GM10847 (cell line): ENCODE measurements around the gene KRT16.

Experiments used
- POLR2A ChIP-seq: IDR thresholded peaks from 2 replicates; pipeline ENCODE4 v1.6.1; 2011; ENCODE audit not compliant: insufficient read length; ENCODE audit errors: extremely low read depth

Gene KRT16

DNA sequence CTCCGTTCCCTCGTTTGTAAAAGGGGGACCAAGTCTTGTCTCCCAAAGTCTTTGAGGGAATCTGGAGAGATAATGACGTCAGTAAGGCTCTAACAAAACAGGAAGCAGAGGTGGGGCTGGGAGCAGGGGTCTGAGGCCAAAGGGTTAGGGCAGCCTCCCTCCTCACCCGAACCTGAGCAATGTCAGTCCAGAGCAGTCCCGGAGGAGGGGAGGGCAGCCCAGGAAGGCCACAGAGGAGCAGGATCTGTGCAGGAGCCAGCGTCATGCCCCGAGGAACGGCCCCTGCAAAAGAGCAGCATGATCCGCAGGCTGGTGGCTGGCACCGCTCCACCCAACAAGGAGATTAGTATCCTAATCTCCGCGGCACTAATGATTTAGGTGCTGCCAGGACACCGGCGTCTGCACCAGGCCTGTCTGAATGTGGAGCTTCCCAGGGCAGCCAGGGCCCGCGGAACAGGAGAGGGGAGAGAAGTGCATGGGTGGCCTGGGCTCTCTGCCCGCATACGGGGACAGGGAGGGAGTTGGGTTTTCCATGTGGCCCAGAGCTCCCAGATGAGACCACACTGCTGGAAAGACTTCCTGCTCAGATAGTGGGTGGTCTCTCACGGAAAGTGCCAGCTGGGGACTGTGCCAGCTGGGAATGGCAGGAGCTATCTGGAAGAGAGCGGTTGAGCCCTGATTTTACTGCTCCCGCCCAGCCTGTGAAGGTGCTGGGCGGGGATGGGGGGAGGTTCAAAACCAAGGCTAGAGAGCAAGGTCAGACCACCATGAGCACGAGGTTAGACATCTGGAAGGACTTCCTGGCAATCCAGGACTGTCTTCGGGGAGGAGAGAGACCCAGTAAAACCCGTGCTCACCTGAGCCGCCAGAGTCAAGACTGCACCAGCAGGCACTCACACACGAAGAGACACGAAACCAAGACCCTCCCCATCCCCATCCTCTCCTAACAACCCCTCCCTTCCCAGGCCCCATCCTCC, 22.8 kb upstream of the KRT16 start:
- no peak for TF ChIP-seq POLR2A

DNA sequence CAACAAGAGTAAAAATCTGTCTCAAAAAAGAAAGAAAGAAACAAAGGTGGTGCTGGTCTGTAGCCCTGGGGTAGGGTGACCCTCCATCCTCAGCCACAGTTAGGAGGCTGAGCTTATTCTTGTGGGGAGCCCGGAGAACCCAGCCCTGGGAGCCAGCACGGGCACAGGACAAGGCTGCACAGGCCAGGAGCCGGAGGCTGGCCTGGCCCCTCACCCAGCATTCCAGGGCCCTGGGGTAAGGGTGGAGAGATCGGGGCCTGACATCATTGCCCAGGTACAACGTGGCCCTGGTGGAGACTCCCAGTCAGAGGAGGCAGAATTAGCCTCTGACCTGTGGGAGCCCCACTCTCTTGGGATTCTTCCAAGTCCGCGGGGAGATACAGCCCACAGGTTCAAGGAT, 22.1 kb upstream of the KRT16 start:
- no peak for TF ChIP-seq POLR2A

DNA sequence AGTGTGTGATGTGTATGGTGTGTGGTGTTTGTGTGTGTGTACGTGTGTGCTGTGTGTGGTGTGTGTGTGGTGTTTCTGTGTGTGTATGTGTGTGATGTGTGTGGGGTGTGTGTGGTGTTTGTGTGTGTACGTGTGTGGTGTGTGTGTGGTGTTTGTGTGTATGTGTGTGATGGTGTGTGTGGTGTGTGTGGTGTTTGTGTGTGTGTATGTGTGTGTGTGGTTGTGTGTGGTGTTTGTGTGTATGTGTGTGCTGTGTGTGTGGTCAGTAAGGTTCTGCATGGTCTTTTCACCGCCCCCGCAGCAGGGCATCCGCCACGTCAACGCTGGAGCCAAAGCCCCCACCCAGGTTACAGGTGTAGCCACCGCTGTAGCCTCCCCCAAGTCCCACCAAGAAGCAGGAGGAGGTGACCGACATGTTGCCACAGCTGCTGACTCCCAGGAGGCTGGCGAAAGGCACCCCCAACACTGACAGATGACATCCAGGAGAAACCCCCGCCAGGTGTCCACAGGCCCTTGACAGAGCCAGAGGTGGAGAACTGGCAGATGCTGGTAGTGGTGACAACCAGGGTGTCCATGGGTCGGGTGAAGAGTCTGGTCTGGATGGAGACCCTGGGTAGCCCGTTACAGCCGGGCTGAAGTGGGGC, 21.1 kb upstream of the KRT16 start:
- no peak for TF ChIP-seq POLR2A

DNA sequence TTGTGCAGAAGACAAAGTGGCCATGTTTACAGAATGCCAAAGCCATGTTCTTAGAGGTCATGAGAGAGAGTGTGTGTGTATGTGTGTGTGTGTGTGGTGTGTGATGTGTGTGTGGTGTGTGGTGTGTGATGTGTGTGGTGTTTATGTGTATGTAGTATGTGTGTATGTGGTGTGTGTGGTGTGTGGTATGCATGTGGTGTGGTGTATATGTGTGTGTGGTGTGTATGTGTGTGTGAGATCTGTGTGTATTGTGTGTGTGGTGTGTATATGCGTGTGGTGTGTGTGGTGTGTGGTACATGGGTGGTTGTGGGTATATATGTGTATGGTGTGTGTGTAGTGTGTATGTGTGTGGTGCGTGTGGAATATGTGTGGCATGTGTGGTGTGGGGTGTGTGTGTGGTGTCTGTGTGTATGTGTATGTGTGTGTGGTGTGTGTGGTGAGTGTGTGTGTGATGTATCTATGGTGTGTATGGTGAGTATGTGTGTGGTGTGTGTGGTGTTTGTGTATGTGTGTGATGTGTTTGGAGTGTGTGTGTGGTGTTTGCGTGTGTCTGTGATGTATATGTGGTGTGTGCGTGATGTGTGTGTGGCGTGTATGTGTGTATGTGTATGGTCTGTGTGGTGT, 20.0 kb upstream of the KRT16 start:
- no peak for TF ChIP-seq POLR2A

DNA sequence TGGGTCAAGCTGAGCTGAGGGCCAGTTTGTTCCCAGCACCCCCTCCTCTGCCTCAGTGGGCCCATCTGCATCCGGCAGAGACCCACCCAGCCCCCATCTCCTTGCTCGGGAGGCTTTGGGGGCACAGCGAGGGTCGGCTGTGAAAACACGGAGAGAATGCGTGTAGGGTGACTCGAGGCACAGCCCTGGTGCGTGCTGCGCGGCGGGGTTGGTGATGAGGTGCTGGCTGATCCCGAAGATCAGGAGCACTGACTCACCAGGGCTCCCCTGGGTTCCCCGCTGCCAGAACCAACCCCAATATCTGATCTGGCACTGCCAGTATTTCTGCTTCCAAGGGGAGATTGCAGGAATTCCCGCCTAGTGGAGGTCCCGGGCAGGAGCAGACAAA, 19.3 kb upstream of the KRT16 start:
- no peak for TF ChIP-seq POLR2A

DNA sequence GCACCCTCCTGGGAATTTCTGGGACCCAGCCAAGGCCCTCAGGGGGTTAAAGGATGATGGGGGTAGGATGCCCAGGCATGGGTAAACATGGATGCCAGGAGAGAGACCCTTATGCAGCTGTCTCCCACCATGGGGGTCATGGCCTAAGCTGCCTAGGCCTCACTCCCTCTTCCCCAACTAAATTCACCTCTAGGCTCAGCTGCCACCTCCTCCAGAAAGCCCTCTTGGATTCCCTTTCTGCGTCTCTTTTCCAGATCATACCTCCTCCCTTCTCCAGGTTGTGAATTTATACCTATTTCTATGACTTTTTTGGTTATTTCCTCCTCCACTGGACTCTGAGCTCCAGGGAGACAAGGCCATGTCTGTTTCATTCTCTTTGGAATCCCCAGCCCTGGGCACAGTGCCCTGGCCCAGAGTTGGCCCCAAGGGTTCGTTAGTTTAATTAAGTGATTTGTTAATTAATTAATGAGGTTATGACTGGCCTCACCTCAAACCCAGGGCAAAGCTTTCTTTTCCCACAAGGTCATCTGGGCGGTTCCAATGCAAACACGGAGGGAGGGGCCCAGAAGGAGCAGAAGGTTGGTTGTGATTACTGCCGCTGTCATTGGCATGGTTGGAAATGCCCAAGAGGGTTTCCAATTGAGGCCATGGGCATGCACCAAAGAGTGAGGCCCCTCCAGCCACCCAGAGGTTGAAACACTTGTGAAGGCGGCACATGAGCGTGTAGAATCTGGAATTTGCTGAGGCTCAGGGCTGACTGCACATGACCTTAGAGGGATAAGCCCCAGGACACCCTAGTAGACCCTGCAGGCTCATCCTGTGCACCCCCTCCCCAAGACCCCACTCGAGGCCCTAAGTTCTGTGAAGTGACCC, 18.7 kb upstream of the KRT16 start:
- no peak for TF ChIP-seq POLR2A

DNA sequence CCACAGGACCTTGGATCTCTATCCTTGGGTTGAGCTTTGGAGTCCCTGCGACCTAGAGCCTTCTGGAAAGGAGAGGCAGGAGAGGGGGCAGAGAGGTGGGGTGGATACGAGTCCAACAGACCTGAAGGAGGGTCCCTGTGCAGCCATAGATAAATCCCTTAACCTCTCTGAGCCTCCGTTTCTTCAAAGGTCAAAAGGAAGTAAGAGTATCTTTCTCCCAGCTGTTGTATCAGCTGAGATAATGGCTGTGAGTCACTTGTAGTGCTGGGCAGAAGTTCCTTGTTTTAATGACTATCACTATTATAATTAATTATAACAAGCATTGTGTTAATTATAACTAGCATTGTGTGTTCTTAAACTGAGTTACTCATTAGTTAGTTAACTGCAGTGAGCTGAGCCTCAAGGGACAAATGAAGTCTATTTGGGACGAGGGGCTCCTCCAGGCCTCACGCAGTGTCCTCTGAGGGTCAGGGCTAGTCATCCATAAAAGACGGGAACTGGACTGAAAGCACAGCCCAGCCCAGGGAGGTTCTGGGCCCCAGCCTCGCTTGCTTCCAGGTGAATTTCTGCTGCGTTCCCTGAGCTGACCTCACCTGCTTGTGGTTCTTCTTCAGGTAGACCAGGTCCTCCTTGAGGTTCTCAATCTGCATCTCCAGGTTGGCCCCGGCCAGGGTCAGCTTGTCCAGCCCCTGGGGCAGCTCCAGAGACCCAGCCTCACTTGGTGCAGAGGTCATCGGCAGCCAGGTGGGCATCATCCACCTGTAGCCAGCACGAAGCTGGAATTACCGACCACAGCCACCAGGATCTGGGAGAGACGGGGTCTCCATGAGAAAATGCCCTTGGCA, 17.5 kb upstream of the KRT16 start:
- TF ChIP-seq POLR2A = no peak

DNA sequence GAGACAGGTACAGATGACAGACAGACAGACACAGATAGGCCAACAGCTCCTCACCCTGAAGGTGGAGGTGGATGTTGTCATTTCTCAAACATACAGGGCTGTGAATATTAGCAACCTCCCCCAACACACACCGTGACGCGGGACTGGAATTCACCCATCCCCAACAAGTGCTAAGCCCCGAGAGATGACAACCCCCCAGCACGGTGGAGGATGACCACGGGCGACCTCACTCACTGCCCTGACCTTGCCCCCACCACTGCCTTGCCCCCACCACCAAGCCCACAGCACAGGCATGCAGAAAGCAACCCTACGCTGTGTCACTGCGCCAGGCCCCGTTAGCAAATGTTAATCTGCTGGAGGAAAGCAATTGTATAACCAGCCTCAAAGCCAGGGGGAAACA, 16.7 kb upstream of the KRT16 start:
- TF ChIP-seq POLR2A = no peak

DNA sequence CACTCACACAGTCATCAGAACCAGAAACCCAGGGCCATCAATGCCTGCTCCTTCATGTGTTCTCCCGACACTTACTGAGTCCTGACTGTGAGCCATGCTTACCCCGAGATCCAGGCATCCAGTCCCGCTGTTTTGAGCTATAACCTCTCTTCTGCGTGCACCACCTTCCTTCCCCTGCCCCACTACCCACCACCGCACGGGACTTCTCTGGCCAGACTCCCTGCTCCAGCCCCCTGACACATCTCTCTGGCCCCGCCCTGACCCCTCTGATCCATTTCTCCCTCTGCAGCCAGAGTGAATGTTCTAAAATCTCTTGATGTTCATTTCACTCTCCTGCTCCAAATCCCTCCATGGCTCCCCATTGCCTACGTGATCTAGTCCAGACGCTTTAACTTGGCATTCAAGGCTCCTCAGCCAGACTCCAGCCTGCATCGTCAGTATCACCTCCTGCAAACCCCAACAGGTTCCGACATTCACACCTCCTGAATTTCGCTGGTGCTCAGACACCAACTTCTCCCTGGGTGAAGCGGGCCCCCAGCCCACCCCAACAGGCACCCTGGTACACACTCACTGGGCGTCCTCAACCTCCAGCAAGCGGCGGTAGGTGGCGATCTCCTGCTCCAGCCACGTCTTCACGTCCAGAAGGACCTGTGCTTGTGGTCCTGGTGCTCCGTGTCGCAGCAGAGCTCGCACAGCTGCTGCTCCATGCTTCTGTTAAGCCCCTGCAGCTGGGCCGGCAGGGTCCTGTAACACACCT, 14.9 kb upstream of the KRT16 start:
- no peak for TF ChIP-seq POLR2A

DNA sequence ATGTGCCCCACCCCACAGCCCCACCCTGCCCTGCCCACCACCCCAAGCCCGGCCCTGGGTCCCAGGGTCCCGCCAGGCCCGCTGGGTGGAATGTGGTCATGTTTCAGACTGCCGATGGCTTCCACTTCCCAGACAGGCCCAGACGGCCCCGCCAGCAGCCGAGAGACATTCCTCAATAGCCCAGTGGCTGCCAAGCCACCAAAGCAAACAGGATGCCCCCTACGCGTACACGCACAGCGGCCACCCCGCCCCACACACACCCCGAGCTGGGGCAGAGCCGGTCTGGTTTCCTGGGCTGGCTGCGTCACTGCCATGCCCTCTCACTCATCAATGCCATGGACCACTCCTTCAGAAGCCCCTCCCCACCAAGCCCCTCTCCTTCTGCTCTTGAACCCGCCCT, 13.0 kb upstream of the KRT16 start:
- TF ChIP-seq POLR2A = no peak

DNA sequence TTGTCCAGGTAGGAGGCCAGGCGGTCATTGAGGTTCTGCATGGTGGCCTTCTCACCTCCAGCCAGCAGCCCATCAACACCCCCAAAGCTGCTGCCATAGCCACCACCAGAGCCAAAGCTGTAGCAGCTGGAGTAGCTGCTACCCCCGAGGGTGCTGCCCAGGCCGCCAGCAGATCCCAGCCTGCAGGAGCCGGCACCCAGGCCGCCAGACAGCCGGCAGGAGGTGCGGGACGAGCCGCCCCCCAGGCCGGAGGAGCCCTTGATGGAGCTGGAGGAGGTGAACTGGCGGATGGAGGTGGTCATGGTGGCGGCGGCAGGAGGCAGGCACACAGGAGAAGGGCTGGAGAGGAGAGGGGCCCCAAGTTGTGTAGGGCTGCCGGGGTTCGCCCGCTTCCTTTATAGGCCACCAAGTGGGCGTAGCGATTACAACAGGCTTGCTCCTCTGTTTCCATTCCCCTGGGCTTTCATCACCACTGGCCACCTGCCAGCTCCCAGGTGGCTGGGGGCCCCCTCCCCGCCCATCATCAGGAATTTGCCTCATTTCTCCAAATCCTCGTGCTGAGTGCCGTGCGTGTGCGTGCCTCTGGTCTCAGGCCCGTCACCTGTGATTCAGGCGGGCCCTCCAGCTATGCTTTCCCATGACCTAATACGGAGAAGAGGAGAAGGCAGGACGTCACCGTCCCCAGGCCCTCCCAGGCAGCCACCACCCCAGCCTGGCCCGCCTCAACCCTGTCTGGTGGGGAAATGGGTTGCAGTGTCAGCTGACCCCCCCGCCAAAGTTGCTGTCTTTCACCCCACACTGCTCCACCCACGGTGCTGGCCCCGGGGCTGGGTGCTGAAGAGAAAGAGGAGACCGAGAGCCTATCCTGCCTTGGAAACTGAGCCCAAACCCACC, 11.9 kb upstream of the KRT16 start, which contains the start of gene KRT17:
TSS of gene KRT17 (minus strand) at position 368 of the 894 bp plus-strand sequence. CDS start at position 302, 66 bp downstream.
- TF ChIP-seq POLR2A = no peak

DNA sequence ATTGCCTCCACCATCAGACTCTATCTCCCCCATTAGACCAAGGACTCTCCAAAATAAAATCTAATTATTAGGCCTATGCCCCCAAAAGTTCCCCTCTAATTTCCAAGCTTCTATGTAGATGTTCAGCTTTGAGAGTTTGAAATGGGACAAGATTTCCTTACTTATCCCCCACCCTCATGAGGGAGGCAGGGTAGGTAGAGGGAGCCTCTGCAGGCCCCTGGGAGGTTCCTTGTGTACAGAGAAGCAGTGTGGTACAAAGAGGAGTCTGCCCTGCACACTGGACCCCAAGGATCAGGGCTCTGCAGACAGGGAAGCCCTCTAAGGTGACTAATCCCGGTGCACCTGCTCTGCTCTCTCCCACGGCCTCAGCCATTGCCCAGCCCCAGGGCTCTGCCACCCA, 9.3 kb upstream of the KRT16 start:
- no peak for TF ChIP-seq POLR2A
